BLaER1 treated with 17β-estradiol and CSF1 and Interleukin-3, amounts not matched to agents 10 nM and 100 nM (cell line): ENCODE results near the gene PLXNC1.

ENCODE experiments used
- H3K27ac ChIP-seq, 11 experiments: shearing (Covaris generic); formaldehyde crosslinking; 2 replicates each; pipeline ENCODE4 v1.8.1; 2022
- H3K27me3 ChIP-seq, 11 experiments: shearing (Covaris generic); formaldehyde crosslinking; 2 replicates each; pipeline ENCODE4 v1.8.1; 2022
- H3K36me3 ChIP-seq, 11 experiments: shearing (Covaris generic); formaldehyde crosslinking; 2 replicates each; pipeline ENCODE4 v1.8.1; 2022
- H3K4me1 ChIP-seq, 10 experiments: shearing (Covaris generic); formaldehyde crosslinking; 2 replicates each; pipeline ENCODE4 v1.8.1; 2022
- H3K4me2 ChIP-seq, 11 experiments: shearing (Covaris generic); formaldehyde crosslinking; 2 replicates each; pipeline ENCODE4 v1.8.1; 2022
- H3K4me3 ChIP-seq, 10 experiments: shearing (Covaris generic); formaldehyde crosslinking; 2 replicates each; pipeline ENCODE4 v1.8.1; 2022
- H3K9ac ChIP-seq, 11 experiments: shearing (Covaris generic); formaldehyde crosslinking; 2 replicates each; pipeline ENCODE4 v1.8.1; 2022
- H3K9me3 ChIP-seq, 11 experiments: shearing (Covaris generic); formaldehyde crosslinking; replicated peaks in 1 of 11; 2 replicates each; pipeline ENCODE4 v1.8.1; 2022
- H4K20me1 ChIP-seq, 11 experiments: shearing (Covaris generic); formaldehyde crosslinking; 2 replicates each; pipeline ENCODE4 v1.8.1; 2022
- Cebpa-rat ChIP-seq, 11 experiments: shearing (Covaris generic); IDR thresholded peaks; 2 replicates each; pipeline ENCODE4 v1.8.1; 2022

PLXNC1 gene

GRCh38 chr12:94143438-94143837 is 4.9 kb upstream of the PLXNC1 start:
- TF ChIP-seq Cebpa-rat (IDR thresholded peaks at IDR 0.05), result no peak
- H3K4me1 ChIP-seq, result peaks cover 0 to 13% (median 8%) of the 10 kb centered on the region in 10 experiments; a peak in 9 of 20 replicates
- H3K27me3 ChIP-seq, result peaks cover 21 to 26% (median 25%) of the 10 kb centered on the region in 11 experiments
- H3K4me2 ChIP-seq, result no peak overlapping the region
- H3K4me3 ChIP-seq, result no peak overlapping the region
- no peak overlapping the region for H3K27ac ChIP-seq
- H4K20me1 ChIP-seq, result peaks cover 0 to 11% (median 0%) of the 10 kb centered on the region in 11 experiments; a peak in 5 of 22 replicates
- no peaks in the 10 kb centered on the region for H3K9me3 ChIP-seq
- no peak overlapping the region for H3K9ac ChIP-seq
- no peaks in the 10 kb centered on the region for H3K36me3 ChIP-seq

GRCh38 chr12:94143951-94144350 is 4.4 kb upstream of the PLXNC1 start:
- no peaks in the 10 kb centered on the region for H3K9me3 ChIP-seq
- H3K4me2 ChIP-seq, result no peak overlapping the region
- TF ChIP-seq Cebpa-rat (IDR thresholded peaks at IDR 0.05), result no peak
- peaks cover 0 to 13% (median 7%) of the 10 kb centered on the region in 10 experiments; a peak in 9 of 20 replicates for H3K4me1 ChIP-seq
- peaks cover 26 to 32% (median 30%) of the 10 kb centered on the region in 11 experiments for H3K27me3 ChIP-seq
- H3K9ac ChIP-seq, result no peak overlapping the region
- no peaks in the 10 kb centered on the region for H3K36me3 ChIP-seq
- peaks cover 0 to 11% (median 0%) of the 10 kb centered on the region in 11 experiments; a peak in 5 of 22 replicates for H4K20me1 ChIP-seq
- H3K27ac ChIP-seq, result no peak overlapping the region
- H3K4me3 ChIP-seq, result no peak overlapping the region

- TF ChIP-seq Cebpa-rat (IDR thresholded peaks at IDR 0.05), result no peak
- H4K20me1 ChIP-seq, result peaks cover 0 to 17% (median 7%) of the 10 kb centered on the region in 11 experiments; a peak in 17 of 22 replicates
- H3K9me3 ChIP-seq, result no peaks in the 10 kb centered on the region
- H3K4me3 ChIP-seq, result no peak overlapping the region
- H3K9ac ChIP-seq, result no peak overlapping the region
- peaks cover 34 to 40% (median 38%) of the 10 kb centered on the region in 11 experiments for H3K27me3 ChIP-seq
- H3K4me2 ChIP-seq, result no peak overlapping the region
- peaks cover 0 to 20% (median 12%) of the 10 kb centered on the region in 10 experiments; a peak in 16 of 20 replicates for H3K4me1 ChIP-seq
- H3K36me3 ChIP-seq, result no peaks in the 10 kb centered on the region
- no peak overlapping the region for H3K27ac ChIP-seq
Measured at GRCh38 chr12:94144781-94145180, 3.6 kb upstream of the PLXNC1 start.

- Histone ChIP-seq H3K27ac (no peak overlapping the region), H3K27me3 (peaks cover 40 to 46% (median 44%) of the 10 kb centered on the region in 11 experiments), H3K9me3 (no peaks in the 10 kb centered on the region), H3K4me3 (no peak overlapping the region), H4K20me1 (peaks cover 0 to 23% (median 13%) of the 10 kb centered on the region in 11 experiments; a peak in 18 of 22 replicates), H3K4me2 (no peak overlapping the region), H3K4me1 (peaks cover 1 to 26% (median 18%) of the 10 kb centered on the region in 10 experiments; a peak in 18 of 20 replicates), H3K36me3 (no peaks in the 10 kb centered on the region), H3K9ac (no peak overlapping the region)
- TF ChIP-seq Cebpa-rat (IDR thresholded peaks at IDR 0.05), result no peak
Measured at GRCh38 chr12:94145191-94145983, 3.0 kb upstream of the PLXNC1 start.

- TF ChIP-seq Cebpa-rat (IDR thresholded peaks at IDR 0.05), result no peak
- H3K4me2 ChIP-seq, result no peak overlapping the region
- no peak overlapping the region for H3K27ac ChIP-seq
- no peaks in the 10 kb centered on the region for H3K36me3 ChIP-seq
- H3K4me3 ChIP-seq, result no peak overlapping the region
- H3K4me1 ChIP-seq, result peaks cover 11 to 32% (median 26%) of the 10 kb centered on the region in 10 experiments
- H3K27me3 ChIP-seq, result peaks cover 50 to 56% (median 54%) of the 10 kb centered on the region in 11 experiments
- H3K9me3 ChIP-seq, result no peaks in the 10 kb centered on the region
- peaks cover 8 to 33% (median 22%) of the 10 kb centered on the region in 11 experiments; a peak in 20 of 22 replicates for H4K20me1 ChIP-seq
- no peak overlapping the region for H3K9ac ChIP-seq
Measured at GRCh38 chr12:94146166-94146936, 2.0 kb upstream of the PLXNC1 start.

- no peak for TF ChIP-seq Cebpa-rat (IDR thresholded peaks at IDR 0.05)
- Histone ChIP-seq H3K36me3 (no peaks in the 10 kb centered on the region), H3K4me1 (peaks cover 22 to 39% (median 30%) of the 10 kb centered on the region in 10 experiments), H3K9ac (peak overlapping the region in 9 of 11 experiments; percentile 48 to 82 (median 66); a peak in 15 of 22 replicates), H3K4me3 (peak overlapping the region; percentile 73 to 89 (median 84)), H4K20me1 (peaks cover 11 to 39% (median 31%) of the 10 kb centered on the region in 11 experiments; a peak in 20 of 22 replicates), H3K4me2 (peak overlapping the region; percentile 91 to 99 (median 98)), H3K9me3 (no peaks in the 10 kb centered on the region), H3K27ac (peak overlapping the region in 1 of 11 experiments; percentile 41; a peak in 1 of 22 replicates), H3K27me3 (peaks cover 61 to 67% (median 65%) of the 10 kb centered on the region in 11 experiments)
Measured at GRCh38 chr12:94147387-94147990, 888 bp upstream of the PLXNC1 start.

GRCh38 chr12:94148739-94149118 is 352 bp downstream of the PLXNC1 start:
- Histone ChIP-seq H3K27me3 (peaks cover 69 to 79% (median 77%) of the 10 kb centered on the region in 11 experiments), H3K9ac (peak overlapping the region; percentile 64 to 84 (median 79)), H3K4me2 (peak overlapping the region; percentile 95 to 99 (median 98)), H3K4me3 (peak overlapping the region; percentile 73 to 89 (median 84)), H3K36me3 (no peaks in the 10 kb centered on the region), H3K27ac (peak overlapping the region in 10 of 11 experiments; percentile 14 to 74 (median 68); a peak in 19 of 22 replicates), H3K4me1 (peaks cover 22 to 39% (median 30%) of the 10 kb centered on the region in 10 experiments), H3K9me3 (no peaks in the 10 kb centered on the region), H4K20me1 (peaks cover 22 to 39% (median 34%) of the 10 kb centered on the region in 11 experiments; a peak in 20 of 22 replicates)
- no peak for TF ChIP-seq Cebpa-rat (IDR thresholded peaks at IDR 0.05)

GRCh38 chr12:94149119-94149780 is 873 bp downstream of the PLXNC1 start:
- Histone ChIP-seq H3K4me1 (peaks cover 22 to 39% (median 30%) of the 10 kb centered on the region in 10 experiments), H4K20me1 (peaks cover 22 to 39% (median 34%) of the 10 kb centered on the region in 11 experiments; a peak in 20 of 22 replicates), H3K27me3 (peaks cover 69 to 84% (median 77%) of the 10 kb centered on the region in 11 experiments), H3K36me3 (no peaks in the 10 kb centered on the region), H3K9ac (peak overlapping the region; percentile 64 to 84 (median 79)), H3K4me2 (peak overlapping the region; percentile 95 to 99 (median 98)), H3K9me3 (no peaks in the 10 kb centered on the region), H3K27ac (peak overlapping the region in 10 of 11 experiments; percentile 14 to 74 (median 68); a peak in 19 of 22 replicates), H3K4me3 (peak overlapping the region; percentile 73 to 89 (median 84))
- no peak for TF ChIP-seq Cebpa-rat (IDR thresholded peaks at IDR 0.05)
